Naive thymus-derived CD8-positive, alpha-beta T cell (primary cell): ENCODE measurements around the gene SFXN1. TPM values are rescaled to one million over a fixed set of nuclear protein-coding genes. Genes with fewer than 3 reads are reported as not detected.

Experiments
- ATAC-seq, 2 donors: fragments of 150-1000 bp; cut with Tn5 transposase in 1 of 2; sonication (Bioruptor Pico), chemical (Tn5 transposase) in 1 of 2; 1 replicate in 1 of 2; 2 replicates in 1 of 2; pipeline ENCODE4 v1.10.0; 2021; ENCODE audit warnings: mild to moderate bottlenecking in 2 of 2, moderate library complexity in 2 of 2
- POLR2A ChIA-PET: fragments of 350-600 bp; sonication (Branson Sonifier 250); formaldehyde crosslinking; loops from one replicate; lab custom pipeline; 2021; ENCODE audit warnings: antibody characterized with exemption; lab: Charles Lee
- DNase-seq, 10 donors: peaks; one replicate each; pipeline versions ENCODE4 v3.0.0 to v3.0.0-alpha.2; 2020 to 2022
- H3K27ac Mint-ChIP-seq, 10 donors: one replicate each; pipeline ENCODE4 v1.8.0; 2020 to 2022; ENCODE audit warnings: mild to moderate bottlenecking in 10 of 10, mixed read lengths in 10 of 10, moderate library complexity in 4 of 10, inconsistent platforms in 1 of 10
- H3K27me3 Mint-ChIP-seq, 5 donors: one replicate each; pipeline ENCODE4 v1.8.0; 2021 to 2022; ENCODE audit warnings: mixed read lengths in 5 of 5
- H3K36me3 Mint-ChIP-seq, 3 donors: one replicate each; pipeline ENCODE4 v1.8.0; 2020 to 2022; ENCODE audit warnings: mixed read lengths in 3 of 3, mild to moderate bottlenecking in 2 of 3, inconsistent platforms in 1 of 3
- H3K4me1 Mint-ChIP-seq, 4 donors: one replicate each; pipeline ENCODE4 v1.8.0; 2021 to 2022; ENCODE audit warnings: mixed read lengths in 4 of 4
- H3K4me3 Mint-ChIP-seq, 10 donors: one replicate each; pipeline ENCODE4 v1.8.0; 2020 to 2022; ENCODE audit warnings: mild to moderate bottlenecking in 10 of 10, mixed read lengths in 10 of 10, moderate library complexity in 6 of 10, inconsistent platforms in 1 of 10
- H3K9me3 Mint-ChIP-seq, 9 donors: one replicate each; pipeline ENCODE4 v1.8.0; 2020 to 2022; ENCODE audit warnings: mixed read lengths in 9 of 9, mild to moderate bottlenecking in 3 of 9, inconsistent platforms in 1 of 9, moderate library complexity in 1 of 9
- polyA plus RNA-seq, 3 donors: library from polyadenylated mRNA; unstranded; fragments of 300-500 nt; fragmentation: Illumina TruSeq; gene quantifications; one replicate each; pipeline ENCODE4 v1.2.3, GENCODE V29; 2021
- total RNA-seq, 8 experiments: library from RNA in 2 of 8; stranded (reverse) in 2 of 8; gene quantifications; one replicate each; pipeline ENCODE4 v1.2.3 and lab custom pipeline; 2021 to 2026

Gene SFXN1
- total and polyA plus RNA-seq, 5 experiments from 2014 or later, result 54.0 to 93.0 (median 76.3) TPM

DNA sequence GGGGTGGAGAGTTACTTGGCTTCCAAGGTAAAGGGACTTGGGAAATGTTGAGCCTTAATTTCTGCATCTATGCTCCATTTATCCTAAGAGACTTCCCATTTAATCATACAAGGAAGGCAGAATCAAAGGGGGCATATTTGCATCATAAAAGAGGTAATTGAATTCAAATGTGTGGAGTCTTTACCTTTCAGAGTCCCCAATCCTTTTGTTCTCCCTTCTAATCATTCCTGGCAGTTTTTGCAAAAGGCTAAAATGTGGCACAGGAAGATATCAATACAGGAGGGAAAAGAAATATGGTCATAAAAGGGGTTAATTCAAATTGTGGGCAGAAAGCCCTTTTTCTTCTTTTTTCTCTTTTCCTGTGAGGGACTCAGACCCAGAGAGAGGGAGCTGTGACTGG lies 69.5 kb downstream of the SFXN1 start:
- POLR2A ChIA-PET, result interaction anchor here (0.7 kb wide), 1 partner anchor 10 kb away, joined by 3 read pairs; no protein-coding TSS in a partner anchor
- no peak for ATAC-seq
- H3K27ac Mint-ChIP-seq, result peak overlapping the region in 1 of 10 donors; percentile 13
- peaks cover 0 to 34% (median 10%) of the 10 kb centered on the region in 5 donors for H3K27me3 Mint-ChIP-seq
- peaks cover 0 to 4% (median 0%) of the 10 kb centered on the region in 9 donors for H3K9me3 Mint-ChIP-seq
- DNase-seq, result no peak
- peaks cover 6 to 24% (median 12%) of the 10 kb centered on the region in 4 donors for H3K4me1 Mint-ChIP-seq
- peaks cover 0 to 5% (median 0%) of the 10 kb centered on the region in 3 donors for H3K36me3 Mint-ChIP-seq
- H3K4me3 Mint-ChIP-seq, result peak overlapping the region in 1 of 10 donors; percentile 39

- Mint-ChIP-seq H3K27ac (peak overlapping the region in 2 of 10 donors; percentile 13 to 23), H3K27me3 (peaks cover 2 to 36% (median 10%) of the 10 kb centered on the region in 5 donors), H3K4me1 (peaks cover 6 to 24% (median 12%) of the 10 kb centered on the region in 4 donors), H3K9me3 (peaks cover 0 to 4% (median 0%) of the 10 kb centered on the region in 9 donors), H3K36me3 (peaks cover 0 to 5% (median 0%) of the 10 kb centered on the region in 3 donors), H3K4me3 (peak overlapping the region in 7 of 10 donors; percentile 9 to 53 (median 43))
- POLR2A ChIA-PET, result no interaction called here
- peak in 1 of 2 donors; percentile 33 for ATAC-seq
- DNase-seq, result no peak
Observed at GRCh38 chr5:175548626-175549311, 70.4 kb downstream of the SFXN1 start.

DNA sequence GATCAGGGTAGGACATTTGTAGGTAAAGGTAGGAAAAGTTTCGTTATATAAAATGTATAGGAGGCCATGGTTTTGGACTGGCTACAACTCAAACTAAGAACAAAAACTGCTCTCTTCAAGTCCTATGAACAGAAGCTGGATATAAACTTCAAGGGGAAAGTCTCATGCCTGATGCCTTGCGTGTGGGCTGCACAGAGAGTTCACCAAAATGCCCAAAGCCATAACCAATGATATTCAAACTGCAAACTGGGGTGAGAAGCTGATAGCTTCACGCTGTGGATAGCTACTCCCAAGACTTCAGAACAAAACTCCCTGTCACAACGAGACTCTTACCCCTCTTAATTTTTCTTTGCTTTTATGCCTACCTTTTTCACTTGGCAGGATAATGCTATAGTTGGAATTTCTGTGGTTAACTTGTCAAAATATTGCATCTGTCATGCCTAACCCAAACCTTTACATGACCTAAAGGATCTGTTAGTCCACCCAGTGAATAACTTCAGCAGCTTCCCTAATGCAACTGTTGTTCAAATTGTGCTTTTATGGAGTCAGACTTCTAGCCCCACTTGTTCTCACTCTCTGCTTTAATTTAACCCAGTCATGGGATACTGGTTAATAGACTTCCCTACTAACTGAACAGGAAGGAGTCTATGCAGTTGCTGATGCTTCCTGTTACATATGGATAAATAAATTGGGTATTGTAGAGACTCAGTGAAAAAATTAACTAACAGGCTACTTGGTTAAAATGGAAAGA lies 71.9 kb downstream of the SFXN1 start:
- H3K9me3 Mint-ChIP-seq, result no peaks in the 10 kb centered on the region
- peaks cover 6 to 24% (median 12%) of the 10 kb centered on the region in 4 donors for H3K4me1 Mint-ChIP-seq
- H3K36me3 Mint-ChIP-seq, result no peaks in the 10 kb centered on the region
- H3K27ac Mint-ChIP-seq, result no peak overlapping the region
- POLR2A ChIA-PET, result no interaction called here
- H3K27me3 Mint-ChIP-seq, result peaks cover 2 to 38% (median 10%) of the 10 kb centered on the region in 5 donors
- H3K4me3 Mint-ChIP-seq, result no peak overlapping the region
- no peak for ATAC-seq
- DNase-seq, result no peak

DNA sequence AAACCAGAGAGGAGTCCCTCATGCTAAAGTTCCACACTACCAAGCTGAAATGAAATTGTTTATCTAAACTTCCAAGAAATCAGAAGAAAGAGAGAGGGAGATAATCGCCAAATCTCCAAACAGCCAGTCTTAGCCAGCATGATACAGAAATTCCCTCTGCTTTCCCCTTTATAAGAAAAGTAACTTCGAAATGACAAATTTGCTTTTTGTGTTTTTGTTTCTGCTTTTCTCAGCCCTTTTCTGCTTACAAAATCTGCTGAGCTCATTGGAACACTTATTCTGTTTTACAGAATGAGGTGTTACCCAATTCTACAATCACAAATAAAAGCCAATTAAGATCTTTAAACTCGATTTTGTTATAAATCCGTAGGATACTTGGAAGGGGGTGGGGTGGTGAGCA lies 72.9 kb downstream of the SFXN1 start:
- Mint-ChIP-seq H3K9me3 (no peaks in the 10 kb centered on the region), H3K4me1 (peaks cover 6 to 24% (median 12%) of the 10 kb centered on the region in 4 donors), H3K27me3 (peaks cover 2 to 37% (median 10%) of the 10 kb centered on the region in 5 donors)

DNA sequence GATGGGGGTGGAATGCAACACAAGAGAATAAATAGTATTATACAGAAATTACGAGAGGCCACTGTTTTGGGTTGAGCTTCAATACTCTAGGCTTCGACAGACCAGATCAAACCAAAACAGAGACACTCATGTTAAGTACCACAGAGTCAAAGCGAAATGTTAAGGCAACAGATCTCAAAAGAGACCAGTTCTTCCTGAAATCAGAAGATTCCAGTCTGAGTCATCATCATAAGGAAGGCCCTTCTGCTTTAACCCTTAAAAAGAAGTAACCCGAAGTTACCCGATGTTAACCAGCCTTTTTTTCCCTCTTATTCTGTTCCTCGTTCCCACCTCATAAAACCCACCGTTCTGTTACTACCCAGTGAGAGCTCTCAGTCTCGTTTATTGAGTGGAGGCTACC lies 75.9 kb downstream of the SFXN1 start:
- H3K9me3 Mint-ChIP-seq, result no peaks in the 10 kb centered on the region
- H3K4me3 Mint-ChIP-seq, result no peak overlapping the region
- H3K36me3 Mint-ChIP-seq, result no peaks in the 10 kb centered on the region
- no peak overlapping the region for H3K27ac Mint-ChIP-seq
- peaks cover 0 to 7% (median 0%) of the 10 kb centered on the region in 4 donors for H3K4me1 Mint-ChIP-seq
- DNase-seq (no peak), ATAC-seq (no peak)
- POLR2A ChIA-PET, result no interaction called here
- H3K27me3 Mint-ChIP-seq, result peaks cover 0 to 19% (median 3%) of the 10 kb centered on the region in 5 donors

More for the DNA sequence above, 72.9 kb downstream of the SFXN1 start:
- H3K27ac Mint-ChIP-seq, result peak overlapping the region in 1 of 10 donors; percentile 45
- POLR2A ChIA-PET, result no interaction called here
- DNase-seq (no peak), ATAC-seq (no peak)
- H3K36me3 Mint-ChIP-seq, result no peaks in the 10 kb centered on the region
- H3K4me3 Mint-ChIP-seq, result no peak overlapping the region

DNA sequence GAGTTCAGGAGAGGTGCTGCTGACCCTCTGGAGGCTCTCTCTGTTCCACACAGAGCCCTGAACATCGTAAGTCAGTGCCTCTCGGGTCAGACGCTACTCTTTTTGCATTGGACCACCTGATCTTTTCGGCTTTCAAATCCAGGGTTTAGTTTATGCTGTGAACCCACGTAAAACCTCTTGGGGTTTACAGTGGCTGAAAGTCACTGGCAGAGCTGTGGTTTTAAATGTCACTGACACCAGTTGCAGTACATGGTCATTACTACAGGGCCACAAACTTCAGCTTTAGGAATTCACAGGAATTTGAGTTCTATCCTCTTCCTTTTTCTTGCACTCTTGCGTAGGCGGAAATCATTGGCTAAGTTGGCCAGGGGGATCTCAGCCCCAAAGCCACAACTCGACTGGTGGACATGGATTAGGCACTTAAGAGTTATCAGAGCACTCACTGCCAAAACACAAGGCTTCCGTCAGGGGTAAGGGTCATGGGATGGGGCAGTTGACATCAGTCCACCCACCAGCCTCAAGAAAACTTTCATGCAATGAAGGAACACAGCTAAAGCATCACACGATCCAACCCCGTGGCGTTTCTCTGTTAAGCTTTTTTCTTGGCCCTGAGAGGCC lies 76.9 kb downstream of the SFXN1 start:
- DNase-seq (no peak), ATAC-seq (no peak)
- peaks cover 0 to 12% (median 1%) of the 10 kb centered on the region in 5 donors for H3K27me3 Mint-ChIP-seq
- H3K36me3 Mint-ChIP-seq, result no peaks in the 10 kb centered on the region
- peaks cover 0 to 12% (median 3%) of the 10 kb centered on the region in 4 donors for H3K4me1 Mint-ChIP-seq
- H3K9me3 Mint-ChIP-seq, result no peaks in the 10 kb centered on the region
- no peak overlapping the region for H3K4me3 Mint-ChIP-seq
- H3K27ac Mint-ChIP-seq, result no peak overlapping the region
- POLR2A ChIA-PET, result interaction anchor here (0.7 kb wide), 1 partner anchor 565 kb away, joined by 3 read pairs; no protein-coding TSS in a partner anchor

- POLR2A ChIA-PET, result interaction anchor here (0.7 kb wide), 2 partner anchors 24 to 31 kb away, joined by 3 to 8 read pairs; no protein-coding TSS in a partner anchor
- H3K4me3 Mint-ChIP-seq, result no peak overlapping the region
- H3K4me1 Mint-ChIP-seq, result peaks cover 0 to 5% (median 3%) of the 10 kb centered on the region in 4 donors
- H3K27me3 Mint-ChIP-seq, result peaks cover 0 to 9% (median 1%) of the 10 kb centered on the region in 5 donors
- no peaks in the 10 kb centered on the region for H3K9me3 Mint-ChIP-seq
- no peaks in the 10 kb centered on the region for H3K36me3 Mint-ChIP-seq
- H3K27ac Mint-ChIP-seq, result peak overlapping the region in 1 of 10 donors; percentile 29
- no peak for ATAC-seq
- no peak for DNase-seq
Observed at GRCh38 chr5:175556794-175557193, 78.4 kb downstream of the SFXN1 start.

DNA sequence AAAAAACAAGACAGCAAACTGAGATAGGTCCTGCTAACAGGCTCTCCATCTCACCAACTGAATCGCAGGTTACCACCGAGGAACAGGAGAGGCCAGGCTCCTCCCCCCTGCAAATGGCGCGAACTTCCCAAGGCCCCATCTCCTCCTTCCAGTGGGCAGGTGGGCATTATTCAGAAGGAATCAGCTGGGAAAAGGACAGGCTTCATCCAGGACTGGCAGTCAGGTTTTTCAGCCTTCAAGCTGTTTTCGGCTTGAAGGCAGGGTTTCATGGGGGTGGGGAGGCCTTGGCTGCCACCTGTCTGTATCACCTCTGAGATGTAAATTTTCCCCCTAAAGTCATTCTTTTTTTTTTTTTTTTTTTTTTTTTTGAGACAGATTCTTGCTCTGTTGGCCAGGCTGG lies 79.4 kb downstream of the SFXN1 start:
- Mint-ChIP-seq H3K4me3 (no peak overlapping the region), H3K36me3 (no peaks in the 10 kb centered on the region), H3K4me1 (peaks cover 0 to 5% (median 3%) of the 10 kb centered on the region in 4 donors), H3K27me3 (peaks cover 0 to 6% (median 2%) of the 10 kb centered on the region in 5 donors), H3K9me3 (no peaks in the 10 kb centered on the region), H3K27ac (no peak overlapping the region)
- DNase-seq (no peak), ATAC-seq (no peak)
- POLR2A ChIA-PET, result no interaction called here

DNA sequence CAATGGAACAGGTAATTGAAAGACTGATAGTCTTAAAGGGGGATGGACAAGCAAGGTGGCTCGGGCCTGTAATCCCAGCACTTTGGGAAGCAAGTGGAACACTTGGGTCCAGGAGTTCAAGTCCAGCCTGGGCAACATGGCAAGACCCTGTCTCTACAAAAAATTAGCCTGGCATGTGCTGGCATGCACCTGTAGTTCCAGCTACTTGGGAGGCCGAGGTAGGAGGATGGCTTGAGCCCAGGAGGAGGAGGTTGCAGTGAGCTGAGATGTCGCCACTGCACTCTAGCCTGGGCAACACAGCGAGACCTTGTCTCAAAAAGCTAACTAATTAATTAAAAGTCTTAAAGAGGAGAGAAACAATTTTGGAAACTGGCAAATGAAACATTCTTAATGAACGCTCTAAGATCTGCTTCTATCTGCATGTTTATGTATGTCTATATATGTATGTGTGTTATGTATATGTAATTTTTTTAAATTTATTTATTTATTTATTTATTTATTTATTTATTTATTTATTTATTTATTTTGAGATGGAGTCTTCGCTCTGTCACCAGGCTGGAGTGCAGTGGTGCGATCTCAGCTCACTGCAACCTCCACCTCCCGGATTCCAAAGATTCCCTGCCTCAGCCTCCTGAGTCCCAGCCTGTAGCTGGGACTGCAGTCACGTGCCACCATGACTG lies 80.6 kb downstream of the SFXN1 start:
- H3K4me3 Mint-ChIP-seq, result no peak overlapping the region
- DNase-seq, result no peak
- ATAC-seq, result no peak
- H3K36me3 Mint-ChIP-seq, result no peaks in the 10 kb centered on the region
- peaks cover 0 to 5% (median 0%) of the 10 kb centered on the region in 5 donors for H3K27me3 Mint-ChIP-seq
- H3K9me3 Mint-ChIP-seq, result no peaks in the 10 kb centered on the region
- POLR2A ChIA-PET, result interaction anchor here (0.6 kb wide), 1 partner anchor 758 kb away, joined by 5 read pairs; no protein-coding TSS in a partner anchor
- H3K27ac Mint-ChIP-seq, result peak overlapping the region in 1 of 10 donors; percentile 56
- H3K4me1 Mint-ChIP-seq, result peaks cover 0 to 5% (median 3%) of the 10 kb centered on the region in 4 donors

GRCh38 chr5:175560011-175560410 lies 81.7 kb downstream of the SFXN1 start:
- peaks cover 0 to 5% (median 3%) of the 10 kb centered on the region in 4 donors for H3K4me1 Mint-ChIP-seq
- no peaks in the 10 kb centered on the region for H3K36me3 Mint-ChIP-seq
- no peaks in the 10 kb centered on the region for H3K9me3 Mint-ChIP-seq
- POLR2A ChIA-PET, result no interaction called here
- H3K4me3 Mint-ChIP-seq, result no peak overlapping the region
- peak overlapping the region in 1 of 10 donors; percentile 52 for H3K27ac Mint-ChIP-seq
- peaks cover 0 to 4% (median 0%) of the 10 kb centered on the region in 5 donors for H3K27me3 Mint-ChIP-seq
- DNase-seq (no peak), ATAC-seq (no peak)

DNA sequence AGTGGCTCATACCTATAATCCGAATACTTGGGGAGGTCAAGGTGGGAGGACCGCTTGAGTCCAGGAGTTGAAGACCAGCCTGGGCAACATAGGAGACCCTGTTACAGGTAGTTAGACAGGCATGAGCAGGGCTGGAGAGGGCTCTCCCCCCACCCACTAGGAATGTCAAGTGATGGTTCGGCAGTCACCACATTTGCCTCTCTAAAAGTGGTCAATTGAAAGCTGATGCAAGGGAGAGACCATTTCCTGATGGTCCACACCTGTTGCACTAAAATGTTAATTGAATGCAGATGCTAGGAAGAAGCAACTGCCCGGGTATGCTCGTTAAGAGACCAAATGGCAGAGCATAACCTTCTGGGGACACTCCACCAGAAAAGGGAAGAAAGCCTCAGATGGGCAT lies 82.7 kb downstream of the SFXN1 start:
- no peaks in the 10 kb centered on the region for H3K36me3 Mint-ChIP-seq
- POLR2A ChIA-PET, result no interaction called here
- no peaks in the 10 kb centered on the region for H3K9me3 Mint-ChIP-seq
- ATAC-seq (no peak), DNase-seq (no peak)
- no peak overlapping the region for H3K4me3 Mint-ChIP-seq
- H3K27me3 Mint-ChIP-seq, result peaks cover 0 to 4% (median 0%) of the 10 kb centered on the region in 5 donors
- H3K4me1 Mint-ChIP-seq, result peaks cover 0 to 5% (median 3%) of the 10 kb centered on the region in 4 donors
- H3K27ac Mint-ChIP-seq, result no peak overlapping the region

DNA sequence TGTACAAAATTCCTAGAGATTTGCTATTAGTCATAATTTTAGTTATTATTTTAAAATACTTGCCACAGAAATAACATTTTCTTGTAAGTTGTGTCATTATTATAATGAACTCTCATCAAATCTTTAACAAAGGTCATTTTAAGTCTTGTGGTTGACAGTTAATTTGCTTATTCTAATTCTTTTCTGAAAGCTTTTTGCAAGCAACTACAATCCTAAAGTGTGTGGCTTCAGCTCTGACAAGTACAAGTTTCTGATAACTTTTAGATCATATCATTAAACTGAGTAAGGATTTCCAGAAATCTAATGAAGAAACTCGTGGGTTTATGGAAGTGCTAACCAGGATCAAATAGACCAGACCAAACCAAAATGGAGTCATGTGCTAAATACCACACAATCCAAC lies 86.4 kb downstream of the SFXN1 start:
- H3K27ac Mint-ChIP-seq, result no peak overlapping the region
- H3K27me3 Mint-ChIP-seq, result peaks cover 0 to 5% (median 0%) of the 10 kb centered on the region in 5 donors
- ATAC-seq, result no peak
- DNase-seq, result no peak
- no peaks in the 10 kb centered on the region for H3K36me3 Mint-ChIP-seq
- no peak overlapping the region for H3K4me3 Mint-ChIP-seq
- H3K4me1 Mint-ChIP-seq, result peaks cover 0 to 4% (median 2%) of the 10 kb centered on the region in 4 donors
- H3K9me3 Mint-ChIP-seq, result no peaks in the 10 kb centered on the region
- POLR2A ChIA-PET, result interaction anchor here (0.6 kb wide), 1 partner anchor 138 kb away, joined by 4 read pairs; no protein-coding TSS in a partner anchor
